HUES64 (cell line): ENCODE data around the gene CDH12. TPM values are rescaled to one million over a fixed set of nuclear protein-coding genes. Genes with fewer than 3 reads are reported as not detected.
A peak's percentile ranks its signal among the peaks of the same experiment; 100 is the strongest.
"Not testable (repeated sequence)": the region's sequence is repeated elsewhere in the genome, so short reads cannot be mapped to it uniquely, and the experiment has no call there.

ENCODE experiments used
- H3K27ac ChIP-seq: 2 replicates; pipeline ENCODE4 v1.7.0; 2013; ENCODE audit warnings: low read depth, low read length, inconsistent platforms
- H3K27me3 ChIP-seq: 2 replicates; pipeline ENCODE4 v1.6.1; 2013; ENCODE audit warnings: mild to moderate bottlenecking, low read length; ENCODE audit not compliant: insufficient read depth
- H3K36me3 ChIP-seq: 2 replicates; pipeline ENCODE4 v1.6.1; 2013; ENCODE audit warnings: mild to moderate bottlenecking, low read length; ENCODE audit not compliant: insufficient read depth
- H3K4me1 ChIP-seq: 2 replicates; pipeline ENCODE4 v1.6.1; 2013; ENCODE audit warnings: mild to moderate bottlenecking, low read length, moderate library complexity; ENCODE audit not compliant: insufficient read depth
- H3K4me3 ChIP-seq: 2 replicates; pipeline ENCODE4 v1.5.1; 2013; ENCODE audit warnings: mild to moderate bottlenecking, low read length, moderate library complexity
- H3K9ac ChIP-seq: 2 replicates; pipeline ENCODE4 v1.6.1; 2013; ENCODE audit warnings: mild to moderate bottlenecking, low read depth, low read length
- H3K9me3 ChIP-seq: 2 replicates; pipeline ENCODE4 v1.6.1; 2013; ENCODE audit warnings: low read depth, low read length; ENCODE audit not compliant: insufficient read depth
- WGBS: fragments of 150-250, 120-280 bp; methylation state at CpG from one replicate; pipeline ENCODE4 v1.1.7; 2013; ENCODE audit warnings: missing lambda C conversion rate; 5-methylcytosine and 5-hydroxymethylcytosine counted together
- polyA plus RNA-seq, 2 experiments: library from polyadenylated mRNA; stranded (reverse); fragments of 50-300 nt; gene quantifications; one replicate each; pipeline ENCODE4 v1.2.3, GENCODE V29; 2013

Gene CDH12
- 0.25 TPM for polyA plus RNA-seq (2013, experiment 1 of 2)
- 0.06 TPM for polyA plus RNA-seq (2013, experiment 2 of 2)

DNA sequence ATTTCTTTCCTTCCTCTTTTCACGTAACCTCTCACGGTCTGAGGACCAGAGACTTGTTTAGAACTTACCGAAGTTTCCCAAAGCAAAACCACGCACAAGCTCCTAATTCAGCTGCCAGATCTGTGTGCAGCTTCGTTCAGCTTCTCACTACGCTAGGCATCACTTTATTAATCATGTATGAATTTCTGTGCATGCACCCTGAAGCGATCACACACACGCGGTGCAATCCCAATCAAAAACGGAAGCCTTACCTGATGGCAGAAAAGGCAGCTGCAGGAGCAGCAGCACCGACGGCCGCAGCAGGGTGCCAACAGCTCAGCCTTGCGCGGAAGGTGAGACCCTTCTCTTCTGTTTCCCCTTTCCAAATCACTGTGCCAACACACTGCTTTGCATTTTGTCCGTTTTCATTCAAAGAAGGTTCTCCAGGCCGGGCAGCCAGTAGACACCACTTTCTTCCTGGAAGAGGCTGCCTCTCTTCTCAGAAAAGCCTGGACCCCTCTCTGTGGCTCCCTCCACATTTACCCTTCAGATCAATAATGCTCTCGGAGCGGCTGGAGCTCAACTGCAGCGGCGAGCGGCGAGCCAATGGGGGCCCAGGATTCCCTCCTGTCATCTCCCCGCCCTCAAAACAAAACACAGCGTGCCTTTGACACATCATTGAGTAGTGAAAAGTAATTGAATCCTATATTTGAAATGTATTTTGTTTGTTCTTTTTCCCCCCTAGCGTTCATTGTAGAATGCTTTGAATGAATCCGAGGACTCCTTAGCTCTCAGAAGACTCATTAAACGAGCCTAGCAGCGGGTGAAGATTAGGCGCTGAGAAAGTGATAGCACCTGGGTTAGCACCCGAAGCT, at the start of gene CDH12:
Gene CDH12, minus strand, starts transcription at position 538 of the 854 bp plus-strand sequence.
- peak within 1 kb of the TSS; percentile 62 for H3K4me3 ChIP-seq
- H3K27me3 ChIP-seq, result peaks cover 24% of the 10 kb centered on the region
- no peaks in the 10 kb centered on the region for H3K9me3 ChIP-seq
- H3K4me1 ChIP-seq, result peaks cover 3% of the 10 kb centered on the region; the same call in 1 of the 2 replicates
- no peak within 1 kb of the TSS for H3K27ac ChIP-seq
- H3K36me3 ChIP-seq, result no peaks in the 10 kb centered on the region
- peak within 1 kb of the TSS; percentile 16; the same call in 1 of the 2 replicates for H3K9ac ChIP-seq
- 3% methylated on average over 29 of the region's 31 CpGs for WGBS

DNA sequence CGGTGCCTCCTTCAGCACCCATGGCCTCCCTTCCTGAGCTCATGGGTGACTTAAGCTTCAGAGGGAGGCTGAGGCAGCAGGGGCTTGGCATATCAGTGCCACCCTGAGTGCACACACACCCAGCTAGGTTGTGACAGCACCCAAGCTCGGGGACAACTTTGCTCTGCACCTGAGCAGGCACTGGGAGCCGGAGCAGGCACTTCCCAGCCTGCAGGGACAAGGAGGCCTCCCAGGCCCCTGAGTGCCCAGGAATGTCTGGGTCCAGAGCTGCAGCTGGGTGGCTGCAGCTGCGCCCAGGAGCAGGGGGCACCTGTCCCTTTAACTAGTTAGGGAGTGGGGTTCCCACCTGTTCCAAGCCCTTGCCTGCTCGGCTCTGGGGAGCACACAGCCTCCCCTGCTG, 48.7 kb upstream of the CDH12 start:
- WGBS, result 94% methylated on average over 5 of the region's 5 CpGs
- H3K27ac ChIP-seq, result no peak overlapping the region

GRCh38 chr5:22900801-22901310, 47.7 kb upstream of the CDH12 start:
- H3K9me3 ChIP-seq, result peaks cover 15% of the 10 kb centered on the region; the same call in 1 of the 2 replicates
- H3K9ac ChIP-seq, result no peak overlapping the region
- WGBS, result 94% methylated on average over 17 of the region's 17 CpGs
- H3K27me3 ChIP-seq, result no peaks in the 10 kb centered on the region
- no peaks in the 10 kb centered on the region for H3K4me1 ChIP-seq
- no peak overlapping the region for H3K27ac ChIP-seq
- no peak overlapping the region for H3K4me3 ChIP-seq
- H3K36me3 ChIP-seq, result no peaks in the 10 kb centered on the region

More for the DNA sequence above, 48.7 kb upstream of the CDH12 start:
- Histone ChIP-seq H3K9me3 (peaks cover 15% of the 10 kb centered on the region; the same call in 1 of the 2 replicates), H3K27me3 (no peaks in the 10 kb centered on the region), H3K4me3 (no peak overlapping the region), H3K36me3 (no peaks in the 10 kb centered on the region), H3K4me1 (no peaks in the 10 kb centered on the region), H3K9ac (no peak overlapping the region)

DNA sequence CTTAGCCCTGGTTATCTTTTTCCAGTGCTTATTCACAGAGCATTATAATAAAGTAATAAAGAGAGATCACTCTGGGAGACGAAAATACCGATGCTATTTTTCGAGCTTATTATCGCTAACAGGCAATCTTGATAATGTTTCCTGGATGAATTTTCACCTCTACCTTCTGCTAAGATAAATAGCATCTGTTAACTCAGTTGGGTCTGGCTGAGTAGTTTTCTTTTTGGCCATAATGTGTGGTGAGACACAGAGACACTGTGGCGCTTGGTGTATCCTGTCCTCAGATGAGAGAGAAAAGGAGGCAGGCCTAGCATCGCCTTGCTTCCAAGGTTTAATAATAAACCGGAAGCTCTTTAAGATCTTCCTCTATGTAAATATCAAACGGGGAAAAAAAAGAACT, 46.2 kb upstream of the CDH12 start:
- Histone ChIP-seq H3K36me3 (no peaks in the 10 kb centered on the region), H3K27me3 (no peaks in the 10 kb centered on the region), H3K27ac (no peak overlapping the region), H3K9ac (no peak overlapping the region), H3K4me3 (no peak overlapping the region), H3K4me1 (no peaks in the 10 kb centered on the region), H3K9me3 (peaks cover 15% of the 10 kb centered on the region; the same call in 1 of the 2 replicates)
- 97% methylated on average over 8 of the region's 8 CpGs for WGBS

DNA sequence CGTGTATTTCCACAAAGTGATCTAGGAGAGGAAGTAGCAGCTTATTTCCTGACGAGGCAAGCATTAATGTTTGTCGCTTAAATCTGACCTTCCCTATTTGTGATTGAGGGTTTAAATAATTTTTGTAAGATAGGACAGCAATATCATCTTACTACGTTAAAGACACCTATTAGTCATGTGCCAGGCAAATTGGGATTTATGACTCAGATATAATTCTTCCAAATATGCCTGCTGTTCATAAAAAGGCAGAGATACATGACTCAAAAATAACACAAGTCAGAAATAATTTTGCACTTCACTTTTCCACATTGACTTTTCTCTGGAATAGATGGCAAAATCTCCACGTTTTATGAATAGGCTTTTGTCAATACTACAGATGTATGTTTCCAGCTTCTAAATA, 43.0 kb upstream of the CDH12 start:
- Histone ChIP-seq H3K9me3 (peaks cover 8% of the 10 kb centered on the region; the same call in 1 of the 2 replicates), H3K27me3 (no peaks in the 10 kb centered on the region), H3K9ac (no peak overlapping the region), H3K27ac (no peak overlapping the region), H3K4me3 (no peak overlapping the region), H3K4me1 (no peaks in the 10 kb centered on the region), H3K36me3 (no peaks in the 10 kb centered on the region)
- 96% methylated on average over 5 of the region's 5 CpGs for WGBS

GRCh38 chr5:22892441-22892840, 39.3 kb upstream of the CDH12 start:
- WGBS, result 88% methylated on average over 3 of the region's 4 CpGs
- no peak overlapping the region for H3K27ac ChIP-seq
- no peaks in the 10 kb centered on the region for H3K9me3 ChIP-seq
- no peaks in the 10 kb centered on the region for H3K27me3 ChIP-seq
- H3K4me3 ChIP-seq, result no peak overlapping the region
- H3K4me1 ChIP-seq, result no peaks in the 10 kb centered on the region
- no peaks in the 10 kb centered on the region for H3K36me3 ChIP-seq
- H3K9ac ChIP-seq, result no peak overlapping the region

- H3K36me3 ChIP-seq, result no peaks in the 10 kb centered on the region
- H3K9me3 ChIP-seq, result no peaks in the 10 kb centered on the region
- H3K9ac ChIP-seq, result no peak overlapping the region
- no peaks in the 10 kb centered on the region for H3K4me1 ChIP-seq
- no peak overlapping the region for H3K4me3 ChIP-seq
- no peak overlapping the region for H3K27ac ChIP-seq
- 90% methylated on average over 2 of the region's 2 CpGs for WGBS
- H3K27me3 ChIP-seq, result no peaks in the 10 kb centered on the region
Measured at GRCh38 chr5:22889720-22890119, 36.6 kb upstream of the CDH12 start.

- H3K4me3 ChIP-seq, result no peak overlapping the region
- WGBS, result 97% methylated on average over 3 of the region's 3 CpGs
- H3K9me3 ChIP-seq, result no peaks in the 10 kb centered on the region
Measured at GRCh38 chr5:22887566-22887965, 34.4 kb upstream of the CDH12 start.

GRCh38 chr5:22858911-22859310, 5.8 kb upstream of the CDH12 start:
- not testable (repeated sequence) for H3K4me3 ChIP-seq, H3K9me3 ChIP-seq, H3K9ac ChIP-seq, H3K36me3 ChIP-seq, H3K27ac ChIP-seq, H3K27me3 ChIP-seq, H3K4me1 ChIP-seq
- 96% methylated on average over 4 of the region's 5 CpGs for WGBS

More at GRCh38 chr5:22887566-22887965, 34.4 kb upstream of the CDH12 start:
- H3K4me1 ChIP-seq, result no peaks in the 10 kb centered on the region
- no peak overlapping the region for H3K27ac ChIP-seq
- H3K27me3 ChIP-seq, result no peaks in the 10 kb centered on the region
- no peaks in the 10 kb centered on the region for H3K36me3 ChIP-seq
- H3K9ac ChIP-seq, result no peak overlapping the region

DNA sequence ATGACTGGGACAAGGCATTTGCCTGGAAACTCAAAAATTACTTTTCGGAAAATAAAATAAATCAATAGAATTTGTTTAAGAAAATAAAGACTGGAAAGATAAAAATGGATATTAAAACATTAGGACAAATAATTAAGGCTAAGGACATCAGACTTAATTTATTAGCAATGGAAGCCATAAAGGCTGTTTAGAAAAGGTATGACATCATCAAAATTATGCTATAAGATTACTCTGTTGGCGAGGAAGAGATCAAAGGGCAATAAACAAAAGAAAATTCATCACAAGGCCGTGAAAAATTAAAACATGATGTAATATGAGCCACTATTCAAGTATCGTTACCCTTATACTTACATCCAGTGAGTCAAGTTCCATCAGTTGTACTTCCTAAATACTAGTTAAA, 2.7 kb upstream of the CDH12 start:
- H3K9me3 ChIP-seq, result no peaks in the 10 kb centered on the region
- no peak overlapping the region for H3K4me3 ChIP-seq
- no peaks in the 10 kb centered on the region for H3K36me3 ChIP-seq
- H3K4me1 ChIP-seq, result peaks cover 3% of the 10 kb centered on the region; the same call in 1 of the 2 replicates
- peaks cover 22% of the 10 kb centered on the region for H3K27me3 ChIP-seq
- no peak overlapping the region for H3K9ac ChIP-seq
- no peak overlapping the region for H3K27ac ChIP-seq
- WGBS, result 95% methylated on average over 3 of the region's 4 CpGs

GRCh38 chr5:22850981-22851380, 2.2 kb downstream of the CDH12 start:
- Histone ChIP-seq H3K9me3 (no peaks in the 10 kb centered on the region), H3K27me3 (peaks cover 24% of the 10 kb centered on the region), H3K36me3 (no peaks in the 10 kb centered on the region), H3K27ac (no peak overlapping the region), H3K4me1 (peaks cover 3% of the 10 kb centered on the region; the same call in 1 of the 2 replicates), H3K9ac (no peak overlapping the region), H3K4me3 (no peak overlapping the region)
- WGBS, result no CpG with 5 or more reads among the region's 3 CpGs
